Upper lobe of left lung (tissue), 4 donors: Measurements from ENCODE around the gene PDE6A.

Source experiments
- CTCF ChIP-seq, 6 experiments: fragments of 450-650 bp in 4 of 6; fragments of 200-600 bp in 2 of 6; sonication (generic) in 2 of 6; IDR thresholded peaks; one replicate each; pipeline ENCODE4 v1.5.1; 2016 to 2019; ENCODE audit warnings: antibody characterized with exemption in 6 of 6
- EP300 ChIP-seq, 4 donors: sonication (generic); formaldehyde crosslinking; IDR thresholded peaks; one replicate each; pipeline ENCODE4 v1.5.1; 2017; ENCODE audit warnings: antibody characterized with exemption in 4 of 4, control low read depth in 2 of 4
- POLR2A ChIP-seq, 4 donors: fragments of 450-650 bp; IDR thresholded peaks; one replicate each; pipeline ENCODE4 v1.5.1; 2016 to 2017; ENCODE audit warnings: antibody characterized with exemption in 4 of 4, mild to moderate bottlenecking in 2 of 4
- POLR2AphosphoS5 ChIP-seq, 2 donors: sonication (generic); formaldehyde crosslinking; IDR thresholded peaks; one replicate each; pipeline ENCODE4 v1.5.1; 2017; ENCODE audit warnings: antibody characterized with exemption in 2 of 2

GRCh38 chr5:149930043-149930748, 14.4 kb downstream of the PDE6A start:
- no peak for TF ChIP-seq CTCF (IDR thresholded peaks at IDR 0.05)
- no peak for TF ChIP-seq POLR2A (IDR thresholded peaks at IDR 0.05)
- TF ChIP-seq EP300 (IDR thresholded peaks at IDR 0.05): no peak
- no peak for TF ChIP-seq POLR2AphosphoS5 (IDR thresholded peaks at IDR 0.05)
